Smooth muscle cell of bladder (primary cell): ENCODE data around the gene PPP1R3G. TPM values are rescaled to one million over a fixed set of nuclear protein-coding genes. Genes with fewer than 3 reads are reported as not detected.

Experiments
- total RNA-seq: library from RNA; depleted of rRNA; stranded (reverse); fragments of >200 nt; gene quantifications from 2 replicates; pipeline ENCODE4 v1.2.3, GENCODE V29; 2014

PPP1R3G gene
- 1.4 and 2.8 TPM in 2 replicates for total RNA-seq

GRCh38 chr6:5084781-5085647, at the start of gene PPP1R3G:
TSS of gene PPP1R3G (plus strand) at chr6:5085341. CDS start at chr6:5085486, 145 bp downstream.

Other genes with a start within 250 kb of the PPP1R3G start
- 9.2 and 11.8 TPM in 2 replicates for gene RPP40, start 81.3 kb upstream of the PPP1R3G start, total RNA-seq
- 19.6 and 20.7 TPM in 2 replicates for gene LYRM4, start 175.6 kb downstream of the PPP1R3G start, total RNA-seq
- gene FARS2, start 176.2 kb downstream of the PPP1R3G start, total RNA-seq = 25.3 and 27.7 TPM in 2 replicates